GM12878 (cell line): ENCODE results near the gene AKR1A1.

ENCODE experiments used
- CTCF ChIP-seq, 3 experiments: IDR thresholded peaks in 2 of 3; conservative IDR thresholded peaks in 1 of 3; 2 replicates each; pipeline ENCODE4 v1.5.1; 2011; ENCODE audit warnings: low read depth in 3 of 3, low read length in 3 of 3, mild to moderate bottlenecking in 3 of 3, control low read depth in 2 of 3, moderate library complexity in 2 of 3, inconsistent platforms in 1 of 3, mixed read lengths in 1 of 3; ENCODE audit not compliant: control insufficient read depth in 2 of 3, insufficient read depth in 1 of 3; ENCODE audit errors: extremely low read depth in 1 of 3
- E2F4 ChIP-seq: IDR thresholded peaks from 2 replicates; pipeline ENCODE4 v1.6.1; 2012; ENCODE audit warnings: low read depth, low read length, improper control_type of control experiment
- HDAC2 ChIP-seq: fragments of 200-600 bp; sonication (generic); IDR thresholded peaks from 2 replicates; pipeline ENCODE4 v1.6.1; 2017
- NFYB ChIP-seq: IDR thresholded peaks from 2 replicates; pipeline ENCODE4 v1.6.1; 2011; ENCODE audit warnings: low read depth, mild to moderate bottlenecking, low read length, improper control_type of control experiment, moderate library complexity; ENCODE audit not compliant: insufficient read depth
- PKNOX1 ChIP-seq: fragments of 450-650 bp; IDR thresholded peaks from 2 replicates; pipeline ENCODE4 v1.6.1; 2016; ENCODE audit warnings: mild to moderate bottlenecking
- STAT1 ChIP-seq: fragments of 450-650 bp; conservative IDR thresholded peaks from 2 replicates; pipeline ENCODE4 v1.6.1; 2014; ENCODE audit warnings: antibody characterized with exemption, mild to moderate bottlenecking
- ZBTB33 ChIP-seq: fragments of 450-650 bp; IDR thresholded peaks from 2 replicates; pipeline ENCODE4 v1.6.1; 2017; ENCODE audit warnings: mild to moderate bottlenecking
- ZNF274 ChIP-seq: IDR thresholded peaks from one replicate; pipeline ENCODE4 v1.8.0; 2011; ENCODE audit not compliant: insufficient read length, insufficient read depth

- TF ChIP-seq ZBTB33 (no peak), E2F4 (no peak), CTCF (IDR thresholded peaks at IDR 0.05 in 2 of 3, conservative IDR thresholded peaks at IDR 0.05 in 1 of 3; ENCODE audit: control insufficient read depth in 2 of 3, extremely low read depth in 1 of 3, insufficient read depth in 1 of 3, low read depth in 3 of 3, low read length in 3 of 3) (no peak), NFYB (no peak), STAT1 (no peak), ZNF274 (no peak), HDAC2 (no peak), PKNOX1 (no peak)
These were observed 5.6 kb upstream of the AKR1A1 start for GRCh38 chr1:45545019-45545493.
